ENCODE results near the gene DOP1A.
"Not testable (repeated sequence)": the region's sequence is repeated elsewhere in the genome, so short reads cannot be mapped to it uniquely, and the experiment has no call there.

Gene DOP1A

GRCh38 chr6:83153883-83154521 is 86.5 kb downstream of the DOP1A start:
- no peak for DNase-seq

- DNase-seq = no peak
These were observed 88.3 kb downstream of the DOP1A start for GRCh38 chr6:83155794-83156193.

- DNase-seq = no peak
These were observed 92.7 kb downstream of the DOP1A start for GRCh38 chr6:83160167-83160566.

GRCh38 chr6:83167726-83168278 is 100.3 kb downstream of the DOP1A start:
- no peak for DNase-seq

- DNase-seq = no peak
These were observed 101.1 kb downstream of the DOP1A start for GRCh38 chr6:83168556-83168955.

GRCh38 chr6:83169106-83169505 is 101.6 kb downstream of the DOP1A start:
- DNase-seq = no peak

GRCh38 chr6:83169511-83169910 is 102.0 kb downstream of the DOP1A start:
- DNase-seq = no peak

- DNase-seq = no peak
These were observed 108.8 kb downstream of the DOP1A start for GRCh38 chr6:83176246-83176645.

GRCh38 chr6:83180426-83180950 is 113.0 kb downstream of the DOP1A start:
- DNase-seq = no peak

GRCh38 chr6:83182114-83182513 is 114.6 kb downstream of the DOP1A start:
- no peak for DNase-seq

GRCh38 chr6:83183082-83183828 is 115.8 kb downstream of the DOP1A start:
- no peak for DNase-seq

- no peak for DNase-seq
These were observed 117.6 kb downstream of the DOP1A start for GRCh38 chr6:83185096-83185495.

- DNase-seq = no peak
These were observed 121.0 kb downstream of the DOP1A start for GRCh38 chr6:83188501-83188900.

GRCh38 chr6:83190626-83191025 is 123.2 kb downstream of the DOP1A start:
- DNase-seq = no peak

- DNase-seq = not testable (repeated sequence)
These were observed 124.5 kb downstream of the DOP1A start for GRCh38 chr6:83191974-83192373.

- DNase-seq = no peak
These were observed 125.0 kb downstream of the DOP1A start for GRCh38 chr6:83192456-83192855.

- peak; percentile 89 for DNase-seq
These were observed 125.6 kb downstream of the DOP1A start, which contains the start of the genes PGM3 and RWDD2A for GRCh38 chr6:83192871-83193746. Gene PGM3 (minus strand): TSS chr6:83193265. CDS start chr6:83191012, 2,253 bp downstream. Gene RWDD2A (plus strand): TSS chr6:83193357. CDS start chr6:83194452, 1,095 bp downstream.

- DNase-seq = no peak
These were observed 126.5 kb downstream of the DOP1A start for GRCh38 chr6:83193747-83194566.

- DNase-seq = no peak
These were observed 131.2 kb downstream of the DOP1A start for GRCh38 chr6:83198486-83199172.

- no peak for DNase-seq
These were observed 131.8 kb downstream of the DOP1A start for GRCh38 chr6:83199173-83199862.

- no peak for DNase-seq
These were observed 132.4 kb downstream of the DOP1A start for GRCh38 chr6:83199863-83200225.
